Uterus (tissue), 4 donors: Measurements from ENCODE around the gene EYS. TPM values are rescaled to one million over a fixed set of nuclear protein-coding genes. Genes with fewer than 3 reads are reported as not detected.

Experiments used
- DNase-seq, 2 donors: peaks; one replicate each; pipeline ENCODE4 v3.0.0-alpha.2; 2019 to 2020
- H3K27ac ChIP-seq, 2 donors: fragments of 200-600 bp; sonication (generic); 1 replicate in 1 of 2; 2 replicates in 1 of 2; pipeline ENCODE4 v1.5.1; 2016 to 2018
- H3K27me3 ChIP-seq, 2 donors: fragments of 200-600 bp; sonication (generic); one replicate each; pipeline ENCODE4 v1.5.1; 2018 to 2019; ENCODE audit warnings: control low read depth in 1 of 2
- H3K36me3 ChIP-seq, 2 donors: fragments of 200-600 bp; sonication (generic); one replicate each; pipeline ENCODE4 v1.5.1; 2019; ENCODE audit warnings: control low read depth in 1 of 2
- H3K4me1 ChIP-seq, 2 donors: fragments of 200-600 bp; sonication (generic); one replicate each; pipeline ENCODE4 v1.5.1; 2018 to 2019; ENCODE audit warnings: control low read depth in 1 of 2
- H3K4me3 ChIP-seq, 2 donors: fragments of 200-600 bp; sonication (generic); 1 replicate in 1 of 2; 2 replicates in 1 of 2; pipeline ENCODE4 v1.5.1; 2018 to 2019; ENCODE audit warnings: mild to moderate bottlenecking in 1 of 2
- H3K9me3 ChIP-seq, 2 donors: fragments of 200-600 bp; sonication (generic); one replicate each; pipeline ENCODE4 v1.5.1; 2019; ENCODE audit warnings: control low read depth in 1 of 2
- CTCF ChIP-seq, 4 experiments: fragments of 200-600 bp in 2 of 4; fragments of 450-650 bp in 2 of 4; sonication (generic) in 2 of 4; IDR thresholded peaks; one replicate each; pipeline ENCODE4 v1.5.1; 2016 to 2019; ENCODE audit warnings: antibody characterized with exemption in 4 of 4, mild to moderate bottlenecking in 2 of 4, moderate library complexity in 1 of 4
- POLR2A ChIP-seq, 2 donors: fragments of 450-650 bp; IDR thresholded peaks; one replicate each; pipeline ENCODE4 v1.6.1; 2016; ENCODE audit warnings: antibody characterized with exemption in 2 of 2, mild to moderate bottlenecking in 1 of 2, moderate library complexity in 1 of 2
- intact Hi-C: fragments of 100-400 bp; cut with DNase I; formaldehyde crosslinking; loops from one replicate; pipeline ENCODE4 v1.15.1; 2023; ENCODE audit warnings: low total_unique reads
- total RNA-seq, 4 donors: library from RNA; depleted of rRNA in 3 of 4; stranded (reverse); fragments of >200 nt in 3 of 4; gene quantifications; one replicate each; pipeline versions ENCODE4 v1.1.0 to v1.2.4, GENCODE V29; 2014 to 2023
- donor health status: DM: yes; HTN: yes; CAD: no.

The EYS gene
- total RNA-seq, 4 donors from 2014 or later: 1.3 TPM; not detected in 3

GRCh38 chr6:65650086-65650485 is 56.9 kb downstream of the EYS start:
- intact Hi-C loops: no loop called here
- Histone ChIP-seq H3K4me1 (no peaks in the 10 kb centered on the region), H3K27me3 (no peaks in the 10 kb centered on the region), H3K27ac (no peak overlapping the region), H3K36me3 (no peaks in the 10 kb centered on the region), H3K9me3 (no peaks in the 10 kb centered on the region), H3K4me3 (no peak overlapping the region)
- TF ChIP-seq POLR2A (IDR thresholded peaks at IDR 0.05) (no peak), CTCF (IDR thresholded peaks at IDR 0.05) (no peak)
- no peak for DNase-seq

GRCh38 chr6:65649392-65649791 is 57.6 kb downstream of the EYS start:
- no peak overlapping the region for H3K27ac ChIP-seq
- H3K9me3 ChIP-seq: no peaks in the 10 kb centered on the region
- no peaks in the 10 kb centered on the region for H3K27me3 ChIP-seq
- no peaks in the 10 kb centered on the region for H3K36me3 ChIP-seq
- DNase-seq: no peak
- intact Hi-C loops: no loop called here
- no peak for TF ChIP-seq POLR2A (IDR thresholded peaks at IDR 0.05)
- no peak for TF ChIP-seq CTCF (IDR thresholded peaks at IDR 0.05)
- no peaks in the 10 kb centered on the region for H3K4me1 ChIP-seq
- no peak overlapping the region for H3K4me3 ChIP-seq

GRCh38 chr6:65646544-65646943 is 60.5 kb downstream of the EYS start:
- intact Hi-C loops: no loop called here
- TF ChIP-seq CTCF (IDR thresholded peaks at IDR 0.05): no peak
- no peak for TF ChIP-seq POLR2A (IDR thresholded peaks at IDR 0.05)
- H3K27ac ChIP-seq: no peak overlapping the region
- no peak overlapping the region for H3K4me3 ChIP-seq
- no peaks in the 10 kb centered on the region for H3K4me1 ChIP-seq
- DNase-seq: no peak
- H3K36me3 ChIP-seq: no peaks in the 10 kb centered on the region
- H3K9me3 ChIP-seq: no peaks in the 10 kb centered on the region
- no peaks in the 10 kb centered on the region for H3K27me3 ChIP-seq

- TF ChIP-seq POLR2A (IDR thresholded peaks at IDR 0.05) (no peak), CTCF (IDR thresholded peaks at IDR 0.05) (no peak)
- intact Hi-C loops: no loop called here
- Histone ChIP-seq H3K4me1 (no peaks in the 10 kb centered on the region), H3K27ac (no peak overlapping the region), H3K36me3 (no peaks in the 10 kb centered on the region), H3K9me3 (no peaks in the 10 kb centered on the region), H3K27me3 (no peaks in the 10 kb centered on the region), H3K4me3 (no peak overlapping the region)
- DNase-seq: no peak
These were observed 64.2 kb downstream of the EYS start for GRCh38 chr6:65642776-65643175.

- no peaks in the 10 kb centered on the region for H3K4me1 ChIP-seq
- DNase-seq: no peak
- no peak overlapping the region for H3K27ac ChIP-seq
- TF ChIP-seq CTCF (IDR thresholded peaks at IDR 0.05) (no peak), POLR2A (IDR thresholded peaks at IDR 0.05) (no peak)
- H3K36me3 ChIP-seq: no peaks in the 10 kb centered on the region
- no peaks in the 10 kb centered on the region for H3K27me3 ChIP-seq
- H3K4me3 ChIP-seq: no peak overlapping the region
- intact Hi-C loops: no loop called here
- H3K9me3 ChIP-seq: no peaks in the 10 kb centered on the region
These were observed 68.8 kb downstream of the EYS start for GRCh38 chr6:65638047-65638831.
